Skeletal muscle tissue (tissue), 4 donors: Measurements from ENCODE around the gene KRTAP5-1. TPM values are rescaled to one million over a fixed set of nuclear protein-coding genes. Genes with fewer than 3 reads are reported as not detected.

Source experiments
- H3K27ac ChIP-seq: one replicate; pipeline ENCODE4 v1.7.0; 2013; ENCODE audit warnings: mild to moderate bottlenecking, low read depth, low read length, inconsistent platforms
- H3K27me3 ChIP-seq, 3 donors: one replicate each; pipeline ENCODE4 v1.7.0; 2013; ENCODE audit warnings: low read length in 3 of 3; ENCODE audit not compliant: control insufficient read depth in 3 of 3, insufficient read depth in 3 of 3
- H3K36me3 ChIP-seq, 3 donors: one replicate each; pipeline ENCODE4 v1.7.0; 2013; ENCODE audit warnings: low read length in 3 of 3; ENCODE audit not compliant: control insufficient read depth in 3 of 3, insufficient read depth in 3 of 3
- H3K4me1 ChIP-seq, 3 donors: one replicate each; pipeline ENCODE4 v1.7.0; 2013; ENCODE audit warnings: low read length in 3 of 3, mild to moderate bottlenecking in 3 of 3; ENCODE audit not compliant: control insufficient read depth in 3 of 3, insufficient read depth in 3 of 3
- H3K4me3 ChIP-seq, 3 donors: one replicate each; pipeline ENCODE4 v1.7.0; 2013; ENCODE audit warnings: low read length in 3 of 3
- H3K9ac ChIP-seq, 3 donors: one replicate each; pipeline ENCODE4 v1.7.0; 2013; ENCODE audit warnings: low read length in 3 of 3, mild to moderate bottlenecking in 3 of 3, moderate library complexity in 2 of 3, low read depth in 1 of 3
- H3K9me3 ChIP-seq, 3 donors: one replicate each; pipeline ENCODE4 v1.7.0; 2013; ENCODE audit warnings: low read length in 3 of 3; ENCODE audit not compliant: control insufficient read depth in 3 of 3
- total RNA-seq: library from RNA; depleted of rRNA; stranded (reverse); fragments of >200 nt; gene quantifications from one replicate; pipeline ENCODE4 v1.2.3, GENCODE V29; 2014
- donor health status: Osteomylitis.

The KRTAP5-1 gene
- total RNA-seq, 1 donor from 2014 or later: not detected

- peaks cover 2 to 39% (median 15%) of the 10 kb centered on the region in 3 donors for H3K36me3 ChIP-seq
- H3K27ac ChIP-seq: peak overlapping the region; percentile 89
- H3K27me3 ChIP-seq: no peaks in the 10 kb centered on the region
- H3K9ac ChIP-seq: peak overlapping the region in 2 of 3 donors; percentile 71 to 84
- no peaks in the 10 kb centered on the region for H3K9me3 ChIP-seq
- peaks cover 23 to 56% (median 53%) of the 10 kb centered on the region in 3 donors for H3K4me1 ChIP-seq
- H3K4me3 ChIP-seq: peak overlapping the region in 1 of 3 donors; percentile 52
Observed at GRCh38 chr11:1557904-1558774, 26.9 kb downstream of the KRTAP5-1 start.

GRCh38 chr11:1557051-1557884, 27.8 kb downstream of the KRTAP5-1 start:
- Histone ChIP-seq H3K4me3 (no peak overlapping the region), H3K27me3 (no peaks in the 10 kb centered on the region), H3K36me3 (peaks cover 2 to 31% (median 6%) of the 10 kb centered on the region in 3 donors), H3K27ac (peak overlapping the region; percentile 30), H3K9me3 (no peaks in the 10 kb centered on the region), H3K9ac (no peak overlapping the region), H3K4me1 (peaks cover 30 to 57% (median 52%) of the 10 kb centered on the region in 3 donors)

DNA sequence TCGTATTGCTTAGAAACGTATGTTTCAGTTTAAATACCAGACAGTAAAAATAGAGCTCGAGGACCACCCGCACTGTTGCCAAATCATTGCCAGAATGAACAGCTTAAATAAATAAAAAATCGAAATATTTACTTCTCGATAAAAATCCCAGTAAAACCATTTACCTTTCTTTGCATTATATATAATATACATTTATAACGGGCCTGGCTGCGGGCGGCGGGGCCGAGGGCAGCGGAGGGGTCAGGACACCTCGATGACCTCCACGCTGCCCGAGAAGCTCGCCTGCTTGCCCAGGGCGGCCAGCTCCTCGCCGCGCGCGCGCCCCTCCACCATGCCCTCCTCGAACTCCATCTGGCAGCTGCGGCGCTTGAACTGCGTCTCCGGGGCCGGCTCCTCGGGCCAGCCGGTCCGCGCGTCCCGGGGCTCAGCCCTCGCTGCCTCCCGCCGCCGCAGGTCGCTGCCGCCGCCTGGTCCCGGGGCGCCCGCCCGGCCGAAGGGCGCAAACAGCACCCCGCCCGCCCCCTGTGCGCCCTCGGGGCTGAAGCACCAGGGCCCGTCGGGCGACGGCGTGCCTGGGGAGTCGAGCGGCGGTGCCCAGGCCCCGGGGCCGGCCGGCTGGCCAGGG, 28.7 kb downstream of the KRTAP5-1 start:
- H3K4me1 ChIP-seq: peaks cover 32 to 59% (median 53%) of the 10 kb centered on the region in 3 donors

DNA sequence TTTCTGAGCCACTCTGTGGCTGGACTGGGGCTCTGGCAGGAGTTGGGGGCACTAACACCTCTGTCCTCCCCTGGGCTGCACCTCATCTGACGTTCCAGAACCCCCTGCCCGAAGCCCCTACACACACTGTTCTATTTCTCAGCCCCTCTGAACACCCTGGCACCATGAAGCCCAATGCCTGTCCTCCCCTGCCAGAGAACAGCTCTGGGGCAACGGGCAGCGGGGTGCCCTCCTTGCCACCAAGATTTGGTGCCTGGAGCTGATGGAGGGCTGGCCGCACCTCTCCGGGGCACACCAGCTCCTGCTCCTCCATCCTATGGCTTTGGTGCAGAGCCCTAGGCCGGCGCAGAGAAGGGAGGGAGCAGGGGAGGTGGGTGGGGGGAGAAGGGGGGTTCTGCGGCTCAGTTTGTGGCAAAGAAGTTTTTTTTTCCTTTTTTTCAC, 29.4 kb downstream of the KRTAP5-1 start:
- H3K36me3 ChIP-seq: peaks cover 0 to 21% (median 4%) of the 10 kb centered on the region in 3 donors
- no peak overlapping the region for H3K9ac ChIP-seq
- no peaks in the 10 kb centered on the region for H3K27me3 ChIP-seq
- peaks cover 32 to 55% (median 48%) of the 10 kb centered on the region in 3 donors for H3K4me1 ChIP-seq
- H3K9me3 ChIP-seq: no peaks in the 10 kb centered on the region
- no peak overlapping the region for H3K27ac ChIP-seq
- H3K4me3 ChIP-seq: no peak overlapping the region

More for the DNA sequence above, 28.7 kb downstream of the KRTAP5-1 start:
- H3K27me3 ChIP-seq: no peaks in the 10 kb centered on the region
- H3K27ac ChIP-seq: no peak overlapping the region
- peaks cover 0 to 24% (median 4%) of the 10 kb centered on the region in 3 donors for H3K36me3 ChIP-seq
- H3K4me3 ChIP-seq: no peak overlapping the region
- H3K9ac ChIP-seq: no peak overlapping the region
- no peaks in the 10 kb centered on the region for H3K9me3 ChIP-seq

GRCh38 chr11:1554981-1555712, 29.9 kb downstream of the KRTAP5-1 start:
- no peak overlapping the region for H3K27ac ChIP-seq
- peaks cover 0 to 15% (median 4%) of the 10 kb centered on the region in 3 donors for H3K36me3 ChIP-seq
- no peaks in the 10 kb centered on the region for H3K9me3 ChIP-seq
- H3K9ac ChIP-seq: no peak overlapping the region
- no peak overlapping the region for H3K4me3 ChIP-seq
- peaks cover 32 to 49% (median 42%) of the 10 kb centered on the region in 3 donors for H3K4me1 ChIP-seq
- no peaks in the 10 kb centered on the region for H3K27me3 ChIP-seq

DNA sequence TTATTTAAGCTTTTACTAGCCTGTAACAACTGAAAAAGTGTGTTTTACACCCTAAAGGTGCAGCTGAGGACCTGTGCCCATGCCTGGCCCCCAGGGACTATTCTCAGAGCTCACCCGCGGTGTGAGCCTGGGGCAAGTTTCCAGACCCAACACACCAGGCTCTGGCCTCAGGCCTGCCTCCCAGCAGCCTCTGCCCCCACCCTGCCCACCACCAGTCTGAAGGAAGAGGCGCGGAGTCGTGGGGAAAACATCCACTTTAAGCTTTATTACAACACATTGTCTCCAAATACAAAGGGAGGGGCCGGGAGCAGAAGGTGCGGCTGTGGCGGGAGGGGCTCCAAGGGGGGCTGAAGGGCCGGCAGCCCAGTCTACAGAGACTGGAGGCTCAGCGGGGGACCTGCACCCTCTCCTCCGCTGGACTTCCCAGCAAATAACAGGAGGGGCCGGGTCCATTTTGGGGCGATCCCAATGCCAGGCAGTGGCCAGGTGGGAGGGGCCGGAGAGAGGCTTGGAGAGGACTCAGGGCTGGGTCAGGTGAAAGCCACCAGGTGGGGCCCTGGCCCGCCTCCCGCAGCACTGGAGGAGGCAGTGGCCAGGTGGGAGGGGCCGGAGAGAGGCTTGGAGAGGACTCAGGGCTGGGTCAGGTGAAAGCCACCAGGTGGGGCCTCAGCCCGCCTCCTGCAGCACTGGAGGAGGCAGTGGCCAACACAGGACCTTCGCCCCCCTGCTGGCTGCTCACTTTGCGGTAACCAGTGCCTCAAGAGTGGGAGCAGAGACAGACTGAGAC, 31.1 kb downstream of the KRTAP5-1 start:
- Histone ChIP-seq H3K27ac (no peak overlapping the region), H3K4me1 (peaks cover 24 to 42% (median 39%) of the 10 kb centered on the region in 3 donors), H3K9me3 (no peaks in the 10 kb centered on the region)

DNA sequence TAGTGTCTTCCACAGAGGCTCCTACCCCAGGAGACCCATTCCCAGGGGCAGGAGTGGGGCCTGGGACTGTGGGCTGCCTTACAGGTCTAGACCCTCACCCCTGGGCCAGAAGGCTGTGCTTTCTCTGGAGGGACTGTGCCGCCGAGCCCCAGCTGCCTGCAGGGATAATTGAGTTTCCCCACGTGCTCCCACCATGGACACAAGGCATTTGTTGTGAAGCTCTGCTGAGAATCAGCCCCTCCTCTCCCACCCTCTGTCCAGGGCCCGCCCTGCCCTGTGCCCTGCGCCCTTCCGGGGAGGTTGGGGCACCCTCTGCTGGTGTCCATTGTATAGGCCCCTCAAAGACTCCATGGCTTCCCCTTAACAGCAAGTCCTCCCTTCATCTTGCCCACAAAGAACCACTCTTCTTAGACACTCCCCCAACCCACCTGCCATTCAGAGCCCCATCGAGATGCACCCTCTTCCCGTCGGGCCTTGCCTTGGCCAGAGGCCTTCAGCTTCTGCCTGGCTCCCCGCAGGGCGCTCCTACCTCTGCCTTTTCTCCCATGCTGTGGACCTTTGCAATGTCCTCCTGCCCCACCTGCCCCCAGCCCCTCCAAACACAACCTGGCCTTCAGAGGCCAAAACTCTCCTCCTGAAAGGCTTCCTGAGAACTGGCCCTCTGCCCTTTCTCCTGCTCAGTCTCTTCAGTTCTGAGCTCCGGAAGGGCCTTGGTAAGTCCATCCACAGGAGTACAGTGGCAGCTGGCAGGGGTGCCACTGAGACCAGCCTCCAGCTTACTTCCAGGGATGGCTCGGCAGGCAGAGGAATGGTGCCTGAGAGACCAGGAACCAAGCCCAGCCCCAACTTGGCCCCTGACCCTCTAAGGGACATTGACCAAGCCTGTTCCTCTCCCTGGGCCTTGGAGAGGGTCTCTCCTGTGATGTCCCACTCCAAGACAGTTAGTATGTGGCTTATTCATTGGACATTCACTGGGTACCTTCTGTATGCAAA, 35.4 kb downstream of the KRTAP5-1 start:
- peak overlapping the region in 2 of 3 donors; percentile 63 to 68 for H3K4me3 ChIP-seq
- H3K4me1 ChIP-seq: peaks cover 23 to 46% (median 41%) of the 10 kb centered on the region in 3 donors
- H3K9me3 ChIP-seq: no peaks in the 10 kb centered on the region
- H3K27ac ChIP-seq: peak overlapping the region; percentile 95
- H3K27me3 ChIP-seq: peaks cover 4 to 9% (median 5%) of the 10 kb centered on the region in 3 donors
- no peaks in the 10 kb centered on the region for H3K36me3 ChIP-seq
- peak overlapping the region; percentile 14 to 83 (median 75) for H3K9ac ChIP-seq

More for the DNA sequence above, 31.1 kb downstream of the KRTAP5-1 start:
- Histone ChIP-seq H3K9ac (no peak overlapping the region), H3K4me3 (no peak overlapping the region), H3K27me3 (peaks cover 0 to 3% (median 0%) of the 10 kb centered on the region in 3 donors), H3K36me3 (peaks cover 0 to 13% (median 4%) of the 10 kb centered on the region in 3 donors)
